Fibroblast of lung (primary cell): ENCODE measurements around the gene KIAA0232. TPM values are rescaled to one million over a fixed set of nuclear protein-coding genes. Genes with fewer than 3 reads are reported as not detected.

Experiments
- DNase-seq, 2 donors: peaks; one replicate each; pipeline versions ENCODE4 v3.0.0 to v3.0.0-alpha.2; 2010; ENCODE audit warnings: low read depth in 2 of 2
- H2AFZ ChIP-seq: 2 replicates; pipeline ENCODE4 v1.5.1; 2012; ENCODE audit warnings: low read length, control low read depth, inconsistent platforms
- H3K27ac ChIP-seq: 2 replicates; pipeline ENCODE4 v1.5.1; 2011; ENCODE audit warnings: low read length, control low read depth; ENCODE audit not compliant: insufficient read depth
- H3K27me3 ChIP-seq: 2 replicates; pipeline ENCODE4 v1.5.1; 2011; ENCODE audit warnings: mild to moderate bottlenecking, low read length; ENCODE audit not compliant: control insufficient read depth, insufficient read depth
- H3K36me3 ChIP-seq: 2 replicates; pipeline ENCODE4 v1.5.1; 2011; ENCODE audit warnings: low read length; ENCODE audit not compliant: control insufficient read depth, insufficient read depth
- H3K4me1 ChIP-seq: 2 replicates; pipeline ENCODE4 v1.5.1; 2011; ENCODE audit warnings: low read length; ENCODE audit not compliant: control insufficient read depth, insufficient read depth; ENCODE audit errors: extremely low read depth
- H3K4me2 ChIP-seq: 2 replicates; pipeline ENCODE4 v1.5.1; 2011; ENCODE audit warnings: low read length, control low read depth; ENCODE audit not compliant: insufficient read depth; ENCODE audit errors: extremely low read depth
- H3K4me3 ChIP-seq, 4 experiments: fragments of 200-600 bp in 1 of 4; sonication (generic) in 1 of 4; replicated peaks in 1 of 4; 2 replicates each; pipeline ENCODE4 v1.5.1; 2011 to 2016; ENCODE audit warnings: low read length in 4 of 4, low read depth in 3 of 4, mild to moderate bottlenecking in 3 of 4, control low read depth in 2 of 4, inconsistent platforms in 1 of 4, mixed read lengths in 1 of 4; ENCODE audit not compliant: insufficient read depth in 1 of 4; ENCODE audit errors: control extremely low read depth in 1 of 4
- H3K79me2 ChIP-seq: 2 replicates; pipeline ENCODE4 v1.5.1; 2012; ENCODE audit warnings: mild to moderate bottlenecking, low read length, inconsistent platforms; ENCODE audit not compliant: control insufficient read depth, insufficient read depth
- H3K9ac ChIP-seq: 2 replicates; pipeline ENCODE4 v1.5.1; 2011; ENCODE audit warnings: mild to moderate bottlenecking, low read length, control low read depth; ENCODE audit not compliant: insufficient read depth
- H3K9me3 ChIP-seq: 2 replicates; pipeline ENCODE4 v1.5.1; 2012; ENCODE audit warnings: low read depth, low read length; ENCODE audit not compliant: control insufficient read depth, insufficient read depth
- H4K20me1 ChIP-seq: 2 replicates; pipeline ENCODE4 v1.5.1; 2011; ENCODE audit warnings: low read length; ENCODE audit not compliant: control insufficient read depth, insufficient read depth; ENCODE audit errors: extremely low read depth
- CTCF ChIP-seq, 2 donors: IDR thresholded peaks in 1 of 2; conservative IDR thresholded peaks in 1 of 2; 1 replicate in 1 of 2; 2 replicates in 1 of 2; pipeline ENCODE4 v1.5.1; 2011 to 2012; ENCODE audit warnings: low read length in 2 of 2, control low read depth in 1 of 2, inconsistent platforms in 1 of 2, low read depth in 1 of 2, mild to moderate bottlenecking in 1 of 2
- EZH2 ChIP-seq: IDR thresholded peaks from 2 replicates; pipeline ENCODE4 v1.5.1; 2012; ENCODE audit warnings: low read length, control low read depth, mild to moderate bottlenecking; ENCODE audit errors: missing control alignments
- polyA plus RNA-seq, 2 donors: library from polyadenylated mRNA; depleted of rRNA in 1 of 2; stranded (reverse) in 1 of 2; unstranded in 1 of 2; fragments of >200 nt; gene quantifications; 2 replicates each; pipeline ENCODE4 v1.2.1, GENCODE V29; 2011 to 2012; ENCODE audit warnings: missing spikeins in 1 of 2
- total RNA-seq: library from RNA; depleted of rRNA; stranded (reverse); fragments of >200 nt; gene quantifications from 2 replicates; pipeline ENCODE4 v1.2.1, GENCODE V29; 2014

The KIAA0232 gene
- total and polyA plus RNA-seq, 2 donors (not counting 1 experiment from before 2014, with no cell fraction given), result 18.0 to 18.8 TPM

GRCh38 chr4:6907658-6908191, 125.2 kb downstream of the KIAA0232 start:
- peak in 1 of 2 donors; percentile 46 for TF ChIP-seq CTCF (conservative IDR thresholded peaks at IDR 0.05 in 1 of 2, IDR thresholded peaks at IDR 0.05 in 1 of 2; ENCODE audit: low read depth in 1 of 2, low read length in 2 of 2)
- TF ChIP-seq EZH2, result no peak
- H4K20me1 ChIP-seq, result no peaks in the 10 kb centered on the region
- no peaks in the 10 kb centered on the region for H3K36me3 ChIP-seq
- no peak overlapping the region for H3K4me2 ChIP-seq
- H3K4me3 ChIP-seq, result no peak overlapping the region
- peaks cover 2% of the 10 kb centered on the region for H3K27me3 ChIP-seq
- no peak overlapping the region for H2AFZ ChIP-seq
- no peak overlapping the region for H3K27ac ChIP-seq
- no peaks in the 10 kb centered on the region for H3K79me2 ChIP-seq
- H3K9ac ChIP-seq, result no peak overlapping the region
- peak in 1 of 2 donors; percentile 43 for DNase-seq
- H3K4me1 ChIP-seq, result peaks cover 8% of the 10 kb centered on the region
- H3K9me3 ChIP-seq, result no peaks in the 10 kb centered on the region

- no peak for TF ChIP-seq CTCF (conservative IDR thresholded peaks at IDR 0.05 in 1 of 2, IDR thresholded peaks at IDR 0.05 in 1 of 2; ENCODE audit: low read depth in 1 of 2, low read length in 2 of 2)
- TF ChIP-seq EZH2, result no peak
- Histone ChIP-seq H3K4me1 (peaks cover 8% of the 10 kb centered on the region), H3K9me3 (no peaks in the 10 kb centered on the region), H3K27me3 (peaks cover 2% of the 10 kb centered on the region), H4K20me1 (no peaks in the 10 kb centered on the region), H3K79me2 (no peaks in the 10 kb centered on the region), H3K36me3 (no peaks in the 10 kb centered on the region), H2AFZ (peak overlapping the region; percentile 62), H3K4me2 (peak overlapping the region; percentile 96), H3K27ac (peak overlapping the region; percentile 91), H3K4me3 (peak overlapping the region; percentile 76 to 92 (median 79)), H3K9ac (peak overlapping the region; percentile 96)
- peak in 1 of 2 donors; percentile 57 for DNase-seq
Observed at GRCh38 chr4:6908432-6909112, 126.0 kb downstream of the KIAA0232 start.

- Histone ChIP-seq H3K4me2 (peak within 1 kb of the TSS; percentile 96), H2AFZ (peak within 1 kb of the TSS; percentile 62), H4K20me1 (no peaks in the 10 kb centered on the region), H3K79me2 (no peaks in the 10 kb centered on the region), H3K36me3 (no peaks in the 10 kb centered on the region), H3K4me3 (peak within 1 kb of the TSS; percentile 76 to 92 (median 79)), H3K27me3 (peaks cover 2% of the 10 kb centered on the region), H3K9ac (peak within 1 kb of the TSS; percentile 96), H3K27ac (peak within 1 kb of the TSS; percentile 91), H3K4me1 (peaks cover 8% of the 10 kb centered on the region), H3K9me3 (no peaks in the 10 kb centered on the region)
- no peak for TF ChIP-seq EZH2
- TF ChIP-seq CTCF (conservative IDR thresholded peaks at IDR 0.05 in 1 of 2, IDR thresholded peaks at IDR 0.05 in 1 of 2; ENCODE audit: low read depth in 1 of 2, low read length in 2 of 2), result peak in 1 of 2 donors; percentile 7
- peak; percentile 85 for DNase-seq
Observed at GRCh38 chr4:6909113-6909969, 126.8 kb downstream of the KIAA0232 start, which contains the start of gene TBC1D14. TBC1D14 (plus strand) TSS chr4:6909826; CDS start chr4:6923390, 13,564 bp downstream.
